Panc1 (cell line): ENCODE measurements around the gene EPC1.

ENCODE experiments used
- CTCF ChIP-seq: fragments of 450-650 bp; IDR thresholded peaks from 2 replicates; pipeline ENCODE4 v1.5.1; 2017; ENCODE audit warnings: mild to moderate bottlenecking
- POLR2AphosphoS5 ChIP-seq: IDR thresholded peaks from 2 replicates; pipeline ENCODE4 v1.6.1; 2012; ENCODE audit warnings: mild to moderate bottlenecking, low read depth, low read length, moderate library complexity
- REST ChIP-seq, 2 experiments: IDR thresholded peaks; 2 replicates each; pipeline ENCODE4 v1.6.1; 2011 to 2012; ENCODE audit warnings: low read depth in 2 of 2, control low read depth in 1 of 2, low read length in 1 of 2, mild to moderate bottlenecking in 1 of 2, moderate library complexity in 1 of 2; ENCODE audit not compliant: insufficient read depth in 1 of 2
- SIN3A ChIP-seq: IDR thresholded peaks from 2 replicates; pipeline ENCODE4 v1.6.1; 2012; ENCODE audit warnings: low read depth, mild to moderate bottlenecking, low read length, moderate library complexity, borderline replicate concordance; ENCODE audit not compliant: insufficient read depth
- TCF7L2 ChIP-seq: IDR thresholded peaks from 2 replicates; pipeline ENCODE4 v1.6.1; 2011; ENCODE audit warnings: mild to moderate bottlenecking, low read depth, low read length, inconsistent platforms

GRCh38 chr10:32318476-32318896 is 28.5 kb downstream of the EPC1 start:
- TF ChIP-seq REST (IDR thresholded peaks at IDR 0.05; ENCODE audit: insufficient read depth in 1 of 2, low read depth in 2 of 2, low read length in 1 of 2), result no peak
- TF ChIP-seq CTCF, result no peak
- no peak for TF ChIP-seq POLR2AphosphoS5
- no peak for TF ChIP-seq TCF7L2
- TF ChIP-seq SIN3A, result no peak
